GM21381 (cell line): ENCODE data around the gene AKAIN1.

Source experiments
- ATAC-seq: cut with Tn5 transposase; IDR thresholded peaks from one replicate; pipeline ENCODE4 v1.9.1; 2021; ENCODE audit warnings: mild to moderate bottlenecking, moderate library complexity; ENCODE audit not compliant: unreplicated experiment

The AKAIN1 gene, protein sequence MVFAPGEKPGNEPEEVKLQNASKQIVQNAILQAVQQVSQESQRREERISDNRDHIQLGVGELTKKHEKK

GRCh38 chr18:5197032-5197434 lies at the start of gene AKAIN1:
Gene AKAIN1 (minus strand): TSS chr18:5197257. CDS start chr18:5197053, 204 bp downstream.
- no peak for ATAC-seq

- no peak for ATAC-seq
Observed at GRCh38 chr18:5244941-5245340, 47.9 kb upstream of the AKAIN1 start.

GRCh38 chr18:5239447-5239846 lies 42.4 kb upstream of the AKAIN1 start:
- no peak for ATAC-seq

DNA sequence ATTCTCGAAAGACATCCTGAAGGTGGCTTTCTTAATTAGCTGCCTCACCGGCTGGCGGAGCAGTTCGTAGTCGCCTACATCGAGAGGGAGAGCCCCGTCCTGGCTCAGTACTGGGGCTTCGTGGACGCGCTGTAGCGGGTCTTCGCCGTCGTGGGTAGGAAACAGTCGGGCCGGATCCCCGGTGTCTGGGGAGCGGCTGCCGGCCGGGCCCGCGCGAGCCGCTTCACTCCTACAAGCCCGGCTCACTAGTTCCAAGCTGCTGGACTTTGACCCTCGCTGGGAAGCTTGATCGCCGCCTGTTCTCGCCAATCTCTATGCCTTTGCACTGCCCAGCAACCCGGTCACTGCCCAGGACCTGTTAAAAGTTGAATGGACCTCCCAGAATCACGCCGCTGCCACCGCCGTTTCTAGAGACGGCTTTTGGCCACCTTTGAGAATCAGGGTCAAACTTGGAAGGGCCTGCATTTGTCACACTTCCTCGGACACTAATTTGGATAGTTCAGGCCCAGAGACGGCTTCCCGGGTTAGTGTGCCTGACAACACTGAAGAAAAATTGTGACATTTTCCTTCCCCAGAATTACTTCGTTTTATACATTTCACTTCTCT lies 41.4 kb upstream of the AKAIN1 start:
- ATAC-seq, result peak; percentile 36

DNA sequence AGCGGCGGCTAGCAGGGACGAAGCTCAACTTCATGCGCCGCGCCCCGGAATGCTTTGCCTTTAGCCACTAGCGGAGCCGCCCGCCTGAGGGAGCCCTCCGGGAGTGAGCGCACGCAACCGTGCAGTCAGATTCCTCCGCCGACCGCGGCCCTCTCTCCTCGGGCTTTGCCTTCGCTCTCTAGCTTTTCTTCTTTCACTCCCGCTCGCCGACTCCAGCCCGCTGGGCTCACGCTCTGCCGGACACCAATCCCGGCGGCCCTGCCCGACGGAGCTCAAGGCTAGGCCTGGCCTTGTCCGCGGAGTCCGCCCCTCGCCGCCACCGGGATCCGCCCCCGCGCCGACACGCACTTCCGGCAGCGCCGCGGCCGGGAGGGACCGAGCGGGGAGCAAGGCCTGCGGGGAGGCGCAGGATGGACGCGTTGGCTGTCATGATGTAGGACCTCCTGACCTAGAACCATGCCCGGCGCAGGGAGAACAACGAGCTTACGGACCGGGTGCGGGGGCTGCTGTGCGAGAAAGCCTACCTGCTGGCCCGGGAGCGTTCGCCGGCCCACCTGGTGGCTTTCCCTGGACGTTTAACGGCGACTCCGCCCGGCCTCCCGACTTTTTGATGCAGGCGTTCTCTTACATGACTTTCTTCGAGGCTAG lies 40.8 kb upstream of the AKAIN1 start:
- peak; percentile 92 for ATAC-seq

- peak; percentile 33 for ATAC-seq
Observed at GRCh38 chr18:5237083-5237722, 40.1 kb upstream of the AKAIN1 start.

DNA sequence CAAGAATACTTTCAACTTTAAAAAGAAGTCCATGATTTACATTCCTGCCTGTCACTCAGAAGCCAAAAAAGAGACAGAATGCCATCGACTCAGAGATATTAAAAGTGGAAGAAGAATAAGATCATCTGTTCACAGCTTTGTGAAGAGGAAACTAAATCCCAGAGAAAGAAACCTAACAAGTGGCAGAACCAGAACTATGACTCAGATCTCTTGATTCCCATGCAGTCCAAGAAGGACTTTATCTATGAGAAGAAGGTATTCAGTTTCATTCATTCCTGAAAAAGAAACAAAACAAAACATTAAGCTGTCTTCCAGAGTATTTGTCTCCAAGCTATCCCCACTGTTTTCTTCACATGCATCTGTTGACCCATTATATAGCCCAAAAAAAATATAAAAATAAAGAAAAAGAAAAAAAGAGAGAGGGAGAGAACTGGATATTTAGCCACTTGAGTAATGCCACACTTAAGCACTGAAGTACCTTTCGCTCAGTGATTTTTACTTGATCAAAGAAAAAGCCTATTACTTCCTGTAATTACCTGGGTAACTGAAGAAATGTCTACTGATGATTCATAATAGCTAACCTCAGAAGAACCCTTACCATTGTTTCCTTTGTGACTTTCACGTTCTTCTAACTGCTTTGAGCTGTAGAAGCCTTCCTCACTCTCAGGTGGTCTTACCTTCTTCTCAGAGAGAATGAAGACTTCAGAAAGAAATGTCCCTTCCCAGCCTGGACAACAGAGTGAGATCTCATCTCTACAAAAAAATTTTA lies 17.7 kb upstream of the AKAIN1 start:
- ATAC-seq, result no peak

- no peak for ATAC-seq
Observed at GRCh38 chr18:5207471-5208150, 10.6 kb upstream of the AKAIN1 start.

- no peak for ATAC-seq
Observed at GRCh38 chr18:5198311-5198710, 1.3 kb upstream of the AKAIN1 start.

- ATAC-seq, result no peak
Observed at GRCh38 chr18:5197461-5197860, 404 bp upstream of the AKAIN1 start.

- ATAC-seq, result no peak
Observed at GRCh38 chr18:5196253-5197031, 615 bp downstream of the AKAIN1 start.

GRCh38 chr18:5195656-5196055 lies 1.4 kb downstream of the AKAIN1 start:
- no peak for ATAC-seq

DNA sequence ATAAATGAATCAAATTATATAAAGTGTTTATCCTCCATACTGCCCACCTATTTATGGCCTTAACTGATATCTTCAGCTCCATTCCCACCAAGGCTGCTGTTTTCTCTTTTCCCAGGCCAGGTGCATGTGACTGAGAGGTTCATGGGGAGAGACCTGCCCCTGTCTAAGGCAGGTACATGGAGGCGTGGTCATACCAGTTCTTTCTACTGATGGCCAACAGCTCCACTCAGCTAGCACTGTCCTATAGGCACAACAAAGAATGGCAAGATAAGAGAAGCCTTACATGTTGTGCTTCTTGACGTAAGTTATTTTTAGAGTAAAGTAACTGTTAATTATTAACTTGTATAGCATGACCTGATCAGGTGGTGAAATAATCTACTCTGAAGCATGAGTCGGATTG lies 16.8 kb downstream of the AKAIN1 start:
- no peak for ATAC-seq

- ATAC-seq, result no peak
Observed at GRCh38 chr18:5178519-5178918, 18.5 kb downstream of the AKAIN1 start.

DNA sequence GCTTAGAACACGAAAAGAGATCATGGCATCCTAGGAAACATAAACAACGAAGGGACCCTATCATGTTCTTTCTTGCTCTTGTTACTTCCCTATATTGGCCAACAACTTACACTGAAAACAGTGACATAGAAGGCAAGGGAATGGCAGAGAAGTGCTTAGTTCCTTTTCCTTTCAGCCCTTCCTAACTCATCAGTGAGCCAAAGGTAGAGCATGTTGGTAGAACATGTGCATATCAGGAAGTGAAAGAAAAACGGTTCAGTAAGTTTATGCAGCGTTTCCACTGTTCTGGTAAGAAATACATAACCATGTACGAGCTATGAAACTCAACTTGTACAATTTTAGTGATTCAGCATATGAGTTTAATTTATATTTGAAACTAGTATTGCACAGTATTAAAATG lies 21.7 kb downstream of the AKAIN1 start:
- no peak for ATAC-seq

DNA sequence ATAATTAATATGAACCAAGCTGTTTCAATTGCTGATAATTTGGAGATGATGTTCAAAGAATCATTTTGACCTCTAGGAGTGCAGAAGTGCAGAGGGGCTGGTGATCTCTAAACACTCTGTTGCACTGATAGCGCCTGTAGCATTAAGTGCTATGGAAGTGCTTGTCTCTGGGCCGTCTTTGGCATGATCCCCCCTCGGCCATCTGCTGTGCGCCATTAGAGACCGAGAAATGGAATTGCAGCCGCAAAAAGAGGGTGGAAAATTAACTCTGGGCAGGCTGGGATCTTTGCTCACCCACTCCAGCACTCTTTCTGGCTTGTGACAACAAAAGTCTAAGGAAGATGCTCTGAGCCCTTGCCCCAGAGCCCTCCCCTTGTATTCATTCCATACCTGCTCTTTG lies 23.4 kb downstream of the AKAIN1 start:
- ATAC-seq, result no peak

DNA sequence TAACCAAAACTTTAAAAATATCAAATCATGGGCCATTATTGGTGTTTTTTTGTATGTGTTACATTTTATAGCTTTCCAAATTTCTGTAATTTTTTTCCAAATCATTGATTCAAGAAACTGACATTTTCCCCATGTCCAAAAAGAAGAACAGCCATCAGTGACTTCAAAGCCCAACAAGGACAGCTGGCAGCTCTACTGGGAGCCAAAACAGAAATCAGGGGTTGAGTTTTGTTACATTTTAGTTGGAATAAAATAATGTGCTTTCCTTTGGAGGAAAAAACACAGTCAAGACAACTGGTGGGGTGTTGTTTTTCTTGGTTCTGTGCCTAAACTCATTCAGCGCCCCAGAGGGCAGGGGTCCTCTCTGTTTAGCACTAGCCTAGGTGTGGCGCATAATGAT lies 23.8 kb downstream of the AKAIN1 start:
- no peak for ATAC-seq

GRCh38 chr18:5167831-5168230 lies 29.2 kb downstream of the AKAIN1 start:
- no peak for ATAC-seq

DNA sequence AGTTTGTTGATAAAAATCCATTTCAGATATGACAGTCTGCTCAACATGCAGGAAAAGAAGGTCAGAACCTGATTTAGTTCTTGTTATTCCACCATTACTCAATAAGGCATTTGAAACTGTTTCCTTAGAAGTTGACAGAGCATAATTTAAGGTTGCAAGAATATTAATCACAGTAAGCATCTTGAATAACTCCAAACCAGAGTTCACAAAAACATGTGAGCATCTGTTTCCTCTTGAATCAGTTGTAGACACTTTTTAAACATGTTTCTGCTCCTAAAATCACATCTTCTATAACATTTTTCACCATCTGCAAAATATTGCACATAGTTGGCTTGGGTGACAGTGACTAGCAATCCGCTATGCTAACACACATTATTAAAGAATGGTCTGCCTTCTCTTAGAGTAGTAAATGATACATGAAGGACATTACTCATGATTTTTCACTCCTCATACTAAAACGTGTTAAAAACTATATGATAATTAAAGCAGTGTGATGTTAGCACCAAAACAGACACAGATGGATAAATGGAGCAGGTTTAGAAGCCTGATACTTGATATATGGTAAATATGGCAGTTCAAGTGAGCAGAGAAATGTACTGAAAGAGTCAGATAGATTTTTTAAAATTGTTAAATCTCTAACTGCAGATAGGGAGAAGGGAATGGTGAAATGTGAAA lies 30.3 kb downstream of the AKAIN1 start:
- no peak for ATAC-seq

DNA sequence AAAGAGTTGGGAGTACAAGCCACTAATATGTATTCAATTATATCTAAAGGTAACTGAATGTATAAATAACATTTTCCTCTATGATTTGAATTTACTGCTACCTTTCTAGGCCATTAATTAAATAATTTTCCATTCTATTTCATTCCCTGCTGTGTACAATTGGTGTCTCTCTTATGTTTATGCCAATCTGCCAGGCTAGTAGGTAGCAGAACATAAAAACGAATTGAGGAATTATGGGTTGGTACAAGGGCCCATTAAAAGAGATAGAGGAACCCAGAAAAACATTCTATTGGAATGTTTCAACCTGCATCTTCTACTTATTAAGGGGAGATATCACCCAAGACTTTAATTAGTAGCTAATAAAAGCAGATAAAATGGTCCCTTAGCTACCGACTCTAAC lies 32.2 kb downstream of the AKAIN1 start:
- no peak for ATAC-seq
